ENCODE results near the gene LIN52.

Gene LIN52

GRCh38 chr14:74221741-74222140 lies 137.0 kb downstream of the LIN52 start:
- TF ChIP-seq, protein P1, sequence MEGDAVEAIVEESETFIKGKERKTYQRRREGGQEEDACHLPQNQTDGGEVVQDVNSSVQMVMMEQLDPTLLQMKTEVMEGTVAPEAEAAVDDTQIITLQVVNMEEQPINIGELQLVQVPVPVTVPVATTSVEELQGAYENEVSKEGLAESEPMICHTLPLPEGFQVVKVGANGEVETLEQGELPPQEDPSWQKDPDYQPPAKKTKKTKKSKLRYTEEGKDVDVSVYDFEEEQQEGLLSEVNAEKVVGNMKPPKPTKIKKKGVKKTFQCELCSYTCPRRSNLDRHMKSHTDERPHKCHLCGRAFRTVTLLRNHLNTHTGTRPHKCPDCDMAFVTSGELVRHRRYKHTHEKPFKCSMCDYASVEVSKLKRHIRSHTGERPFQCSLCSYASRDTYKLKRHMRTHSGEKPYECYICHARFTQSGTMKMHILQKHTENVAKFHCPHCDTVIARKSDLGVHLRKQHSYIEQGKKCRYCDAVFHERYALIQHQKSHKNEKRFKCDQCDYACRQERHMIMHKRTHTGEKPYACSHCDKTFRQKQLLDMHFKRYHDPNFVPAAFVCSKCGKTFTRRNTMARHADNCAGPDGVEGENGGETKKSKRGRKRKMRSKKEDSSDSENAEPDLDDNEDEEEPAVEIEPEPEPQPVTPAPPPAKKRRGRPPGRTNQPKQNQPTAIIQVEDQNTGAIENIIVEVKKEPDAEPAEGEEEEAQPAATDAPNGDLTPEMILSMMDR (conservative IDR thresholded peaks at IDR 0.05; ENCODE audit: low read length): no peak
- H3K4me3 ChIP-seq (ENCODE audit: low read length): no peak overlapping the region
- DNase-seq (ENCODE audit: low read depth): no peak

DNA sequence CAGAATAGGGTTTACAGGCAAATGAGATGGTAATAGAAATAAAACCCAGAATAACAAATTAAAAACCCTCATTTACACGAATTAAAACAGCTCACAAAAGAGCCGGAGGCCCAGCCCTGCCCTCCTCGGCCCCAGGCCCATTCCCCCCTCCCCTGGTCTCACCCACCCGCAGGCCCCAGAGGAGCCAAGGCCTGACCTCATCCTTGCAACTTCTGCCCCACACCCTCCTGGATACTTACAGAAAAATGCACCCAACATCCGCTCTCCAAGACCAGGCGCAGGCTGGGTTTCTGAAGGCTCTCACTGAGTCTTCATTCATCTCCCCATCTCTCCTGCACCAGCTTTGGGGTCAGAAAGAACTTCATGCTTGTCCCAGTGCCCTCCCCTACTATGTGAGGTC lies 138.3 kb downstream of the LIN52 start:
- no peak overlapping the region for H3K4me3 ChIP-seq (ENCODE audit: low read length)
- DNase-seq (ENCODE audit: low read depth): no peak
- TF ChIP-seq, protein P1 (conservative IDR thresholded peaks at IDR 0.05; ENCODE audit: low read length): no peak

- no peak for DNase-seq (ENCODE audit: low read depth)
- TF ChIP-seq, protein P1 (conservative IDR thresholded peaks at IDR 0.05; ENCODE audit: low read length): no peak
- H3K4me3 ChIP-seq (ENCODE audit: low read length): no peak overlapping the region
Measured at GRCh38 chr14:74231784-74232183, 147.0 kb downstream of the LIN52 start.

DNA sequence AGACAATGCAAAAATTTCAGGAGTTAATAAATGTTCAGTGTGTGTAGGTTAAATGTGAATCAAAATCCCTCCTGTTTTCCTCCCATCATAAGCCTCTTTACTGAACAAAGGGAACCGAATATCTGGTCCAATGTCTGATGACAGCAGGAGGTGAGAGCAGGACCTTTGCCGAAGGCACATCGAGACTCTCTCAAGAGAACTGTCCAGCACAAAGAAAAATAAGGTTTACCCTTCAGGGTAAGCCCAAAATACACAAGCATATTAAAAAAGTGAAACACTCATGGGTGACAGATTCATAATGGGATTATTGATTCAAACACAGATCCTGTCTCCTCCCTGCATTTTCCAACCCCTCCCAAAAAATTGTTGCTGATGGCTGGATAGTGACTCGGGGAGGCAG lies 150.3 kb downstream of the LIN52 start:
- no peak for DNase-seq (ENCODE audit: low read depth)
- TF ChIP-seq, protein P1 (conservative IDR thresholded peaks at IDR 0.05; ENCODE audit: low read length): no peak
- H3K4me3 ChIP-seq (ENCODE audit: low read length): no peak overlapping the region

- TF ChIP-seq, protein P1 (conservative IDR thresholded peaks at IDR 0.05; ENCODE audit: low read length): no peak
- no peak for DNase-seq (ENCODE audit: low read depth)
- H3K4me3 ChIP-seq (ENCODE audit: low read length): no peak overlapping the region
Measured at GRCh38 chr14:74237441-74237840, 152.7 kb downstream of the LIN52 start.

DNA sequence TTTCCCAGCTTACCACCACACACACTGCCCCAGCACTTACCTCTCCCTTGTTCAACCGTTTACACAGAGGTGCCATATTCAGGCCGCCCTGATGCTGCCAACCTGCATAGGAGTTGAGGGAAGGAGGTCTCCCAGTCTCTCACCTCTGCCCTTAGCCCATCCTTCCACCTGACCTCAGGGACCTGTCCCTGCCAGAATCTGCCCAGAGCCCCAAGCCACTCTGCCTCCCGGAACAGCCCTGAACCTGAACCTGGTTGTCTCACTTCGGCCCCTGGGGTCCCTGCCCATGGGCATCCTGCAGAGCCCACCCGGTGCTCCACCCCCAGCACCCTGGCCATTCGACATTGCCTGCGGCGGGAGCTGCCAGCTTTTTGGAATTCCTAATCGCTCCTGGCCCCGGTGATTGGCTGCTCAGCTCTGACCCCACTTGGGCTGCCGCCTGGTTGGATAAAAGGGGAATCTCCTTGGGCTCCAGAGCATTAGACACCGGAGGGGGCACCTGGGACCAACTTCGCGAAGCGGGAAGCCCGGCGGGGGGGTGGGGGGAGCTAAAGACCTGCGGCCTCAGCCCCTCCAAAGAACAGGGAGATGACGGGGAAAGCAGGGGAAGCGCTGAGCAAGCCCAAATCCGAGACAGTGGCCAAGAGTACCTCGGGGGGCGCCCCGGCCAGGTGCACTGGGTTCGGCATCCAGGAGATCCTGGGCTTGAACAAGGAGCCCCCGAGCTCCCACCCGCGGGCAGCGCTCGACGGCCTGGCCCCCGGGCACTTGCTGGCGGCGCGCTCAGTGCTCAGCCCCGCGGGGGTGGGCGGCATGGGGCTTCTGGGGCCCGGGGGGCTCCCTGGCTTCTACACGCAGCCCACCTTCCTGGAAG lies 154.5 kb downstream of the LIN52 start, which contains the start of gene VSX2:
TSS of gene VSX2 (plus strand) at position 476 of the 874 bp plus-strand sequence. CDS start at position 589, 113 bp downstream.
- no peak for DNase-seq (ENCODE audit: low read depth)
- H3K4me3 ChIP-seq (ENCODE audit: low read length): no peak within 1 kb of the TSS
- TF ChIP-seq, protein P1 (conservative IDR thresholded peaks at IDR 0.05; ENCODE audit: low read length): no peak
